Activated CD4-positive, alpha-beta T cell treated with anti-CD3 and anti-CD28 coated beads, Interleukin-2, amount 10 ng/mL, durations not matched to agents 7 days and 5 days (primary cell): ENCODE data around the gene GINS2. TPM values are rescaled to one million over a fixed set of nuclear protein-coding genes. Genes with fewer than 3 reads are reported as not detected.
A peak's percentile ranks its signal among the peaks of the same experiment; 100 is the strongest.

Experiments
- CTCF ChIA-PET: fragments of 350-600 bp; sonication (Branson Sonifier 250); formaldehyde crosslinking; loops from one replicate; lab custom pipeline; 2021; ENCODE audit warnings: antibody characterized with exemption; lab: Charles Lee
- POLR2A ChIA-PET: fragments of 350-600 bp; sonication (Branson Sonifier 250); formaldehyde crosslinking; loops from one replicate; lab custom pipeline; 2021; ENCODE audit warnings: antibody characterized with exemption; lab: Charles Lee
- DNase-seq: peaks from one replicate; pipeline ENCODE4 v3.0.0-alpha.2; 2020
- H3K27ac Mint-ChIP-seq: one replicate; pipeline ENCODE4 v1.8.0; 2021; ENCODE audit warnings: mild to moderate bottlenecking, moderate library complexity, mixed read lengths
- H3K27me3 Mint-ChIP-seq: one replicate; pipeline ENCODE4 v1.8.0; 2021; ENCODE audit warnings: mixed read lengths
- H3K36me3 Mint-ChIP-seq: one replicate; pipeline ENCODE4 v1.8.0; 2021; ENCODE audit warnings: low read depth, mixed read lengths
- H3K4me1 Mint-ChIP-seq: one replicate; pipeline ENCODE4 v1.8.0; 2021; ENCODE audit warnings: mixed read lengths
- H3K4me3 Mint-ChIP-seq: one replicate; pipeline ENCODE4 v1.8.0; 2021; ENCODE audit warnings: mild to moderate bottlenecking, moderate library complexity, mixed read lengths
- H3K9me3 Mint-ChIP-seq: one replicate; pipeline ENCODE4 v1.8.0; 2021; ENCODE audit warnings: mixed read lengths
- total RNA-seq, 2 experiments: library from RNA; stranded (reverse); gene quantifications; one replicate each; pipeline ENCODE4 v1.2.3, GENCODE V29; 2021

The GINS2 gene
- total RNA-seq, 2 experiments from 2014 or later: 49.3 to 50.0 TPM

DNA sequence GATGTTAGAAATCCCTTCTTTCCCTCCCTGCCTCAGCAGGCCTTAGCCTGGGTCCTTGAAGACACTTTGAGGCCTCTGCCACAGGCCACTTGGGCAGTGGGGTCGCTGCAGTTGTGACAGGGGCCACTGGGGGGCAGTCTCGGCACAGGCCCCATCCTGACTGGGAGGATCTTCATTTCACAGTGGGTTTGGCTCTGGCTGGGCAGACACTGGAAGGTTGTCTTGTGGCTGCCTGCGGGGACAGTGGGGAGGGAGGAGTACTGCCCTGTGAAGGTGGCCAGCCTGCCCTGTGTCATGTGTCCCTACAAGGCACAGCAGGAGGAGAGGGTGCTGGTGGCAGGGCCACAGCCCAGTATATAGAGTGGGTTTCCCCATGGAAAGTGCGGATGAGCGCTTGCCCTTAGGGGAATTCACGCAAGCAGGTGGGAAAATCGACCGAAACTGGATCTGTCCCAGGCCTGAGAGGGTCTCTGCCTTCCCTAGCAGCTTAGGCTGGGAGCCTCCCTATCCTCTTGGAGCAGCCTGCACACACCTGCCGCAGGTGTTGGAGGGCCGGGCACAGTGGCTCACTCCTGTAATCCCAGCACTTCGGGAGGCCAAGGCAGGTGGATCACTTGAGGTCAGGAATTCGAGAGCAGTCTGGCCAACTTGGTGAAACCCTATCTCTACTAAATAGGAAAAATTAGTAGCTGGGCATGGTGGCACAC lies 28.8 kb downstream of the GINS2 start:
- no peaks in the 10 kb centered on the region for H3K9me3 Mint-ChIP-seq
- no peaks in the 10 kb centered on the region for H3K4me1 Mint-ChIP-seq
- ChIA-PET CTCF (interaction anchor here (0.6 to 0.9 kb wide), 2 partner anchors 10 to 352 kb away, joined by 3 read pairs; no protein-coding TSS in a partner anchor), POLR2A (no interaction called here)
- H3K4me3 Mint-ChIP-seq: no peak overlapping the region
- peak; percentile 69 for DNase-seq
- no peaks in the 10 kb centered on the region for H3K27me3 Mint-ChIP-seq
- peaks cover 5% of the 10 kb centered on the region for H3K36me3 Mint-ChIP-seq
- peak overlapping the region; percentile 52 for H3K27ac Mint-ChIP-seq

DNA sequence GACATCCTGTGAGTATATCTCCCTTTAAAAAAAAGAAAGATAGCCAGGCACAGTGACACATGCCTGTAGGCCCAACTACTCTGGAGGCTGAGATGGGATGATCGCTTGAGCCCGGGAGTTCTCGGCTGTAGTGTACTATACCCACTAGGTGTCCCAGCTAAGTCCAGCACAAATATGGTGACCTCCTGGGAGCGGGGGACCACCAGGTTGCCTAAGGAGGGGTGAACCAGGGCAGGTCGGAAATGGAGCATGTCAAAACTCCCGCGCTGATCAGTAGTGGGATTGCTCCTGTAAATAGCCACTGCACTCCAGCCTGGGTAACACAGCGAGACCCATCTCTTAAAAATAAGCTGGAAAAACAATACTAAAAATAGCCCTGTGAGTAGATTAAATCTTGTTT lies 29.4 kb downstream of the GINS2 start:
- Mint-ChIP-seq H3K4me1 (no peaks in the 10 kb centered on the region), H3K9me3 (no peaks in the 10 kb centered on the region), H3K27ac (no peak overlapping the region), H3K27me3 (no peaks in the 10 kb centered on the region), H3K36me3 (peaks cover 5% of the 10 kb centered on the region), H3K4me3 (no peak overlapping the region)
- POLR2A ChIA-PET: no interaction called here
- CTCF ChIA-PET: interaction anchor here (0.5 to 0.9 kb wide), 3 partner anchors 9 to 44 kb away, joined by 3 to 4 read pairs (median 3); no protein-coding TSS in a partner anchor
- no peak for DNase-seq

DNA sequence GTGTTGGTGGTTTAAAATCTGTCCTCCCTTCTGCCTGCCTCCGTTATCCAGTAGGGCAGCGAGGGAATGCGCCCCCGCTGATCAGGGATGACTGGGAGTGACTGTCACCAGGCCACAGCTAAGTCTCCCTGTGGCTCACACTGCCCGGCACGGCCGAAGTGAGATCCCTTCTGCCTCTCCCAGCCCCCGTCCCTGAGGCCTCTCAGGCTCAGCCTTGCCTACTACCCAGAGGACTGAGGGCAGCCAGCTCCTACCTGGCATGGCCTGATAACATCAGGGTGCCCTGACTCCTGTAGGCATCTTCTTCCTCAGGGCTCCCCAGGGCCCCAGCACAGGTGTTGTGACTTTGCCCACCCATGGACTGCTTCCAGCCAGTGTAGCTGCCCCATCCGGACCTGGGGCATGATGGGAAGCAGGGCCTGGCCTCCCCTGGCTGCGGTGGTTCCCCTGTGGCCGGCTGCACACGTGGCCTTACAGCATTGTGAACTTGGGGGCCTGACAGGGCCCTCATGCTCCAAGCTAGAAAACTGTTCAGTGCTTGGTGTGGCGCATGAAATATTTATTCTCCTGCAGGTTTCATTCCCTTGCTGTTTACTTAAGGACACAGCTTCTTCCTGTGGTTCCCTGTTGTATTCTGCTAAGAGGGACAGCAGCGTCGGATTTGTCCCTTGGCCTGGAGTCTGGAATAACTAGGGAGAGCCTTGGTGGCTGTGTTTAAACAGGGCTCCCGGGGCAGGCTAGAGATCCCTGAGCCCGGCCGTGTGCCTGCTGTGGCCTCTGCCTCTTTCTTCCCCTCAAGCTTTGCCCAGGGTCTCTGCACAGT lies 30.0 kb downstream of the GINS2 start:
- peaks cover 5% of the 10 kb centered on the region for H3K36me3 Mint-ChIP-seq

DNA sequence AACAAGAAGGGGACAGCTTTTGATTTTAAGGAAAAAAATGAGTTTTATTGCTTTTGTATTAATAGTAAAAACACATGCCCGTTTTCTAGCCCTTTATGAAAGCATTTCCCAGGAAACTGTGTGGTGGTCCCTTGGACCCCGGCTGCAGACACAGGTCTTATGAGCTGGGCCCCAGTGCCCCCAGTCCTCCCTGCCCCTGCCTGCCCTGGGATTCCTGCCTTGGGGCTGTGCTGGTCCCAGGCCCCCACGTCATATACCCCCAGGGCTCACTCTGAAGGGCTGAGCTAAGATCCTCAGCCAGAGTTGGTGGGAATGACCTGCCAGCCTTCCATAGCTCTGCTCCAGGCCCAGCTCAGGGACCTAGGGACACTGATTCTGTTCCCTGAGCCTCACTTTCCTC lies 30.8 kb downstream of the GINS2 start:
- POLR2A ChIA-PET: no interaction called here
- Mint-ChIP-seq H3K27me3 (no peaks in the 10 kb centered on the region), H3K4me1 (peaks cover 2% of the 10 kb centered on the region), H3K27ac (no peak overlapping the region), H3K9me3 (no peaks in the 10 kb centered on the region), H3K4me3 (no peak overlapping the region), H3K36me3 (peaks cover 5% of the 10 kb centered on the region)
- no peak for DNase-seq
- CTCF ChIA-PET: interaction anchor here (1.5 kb wide), 1 partner anchor 42 kb away, joined by 6 read pairs; no protein-coding TSS in a partner anchor

More for the DNA sequence above, 30.0 kb downstream of the GINS2 start:
- peaks cover 2% of the 10 kb centered on the region for H3K4me1 Mint-ChIP-seq
- POLR2A ChIA-PET: no interaction called here
- CTCF ChIA-PET: interaction anchor here (0.5 to 1.5 kb wide), 4 partner anchors 9 to 43 kb away, joined by 3 to 6 read pairs (median 4); no protein-coding TSS in a partner anchor
- no peak overlapping the region for H3K27ac Mint-ChIP-seq
- H3K9me3 Mint-ChIP-seq: no peaks in the 10 kb centered on the region
- DNase-seq: no peak
- no peaks in the 10 kb centered on the region for H3K27me3 Mint-ChIP-seq
- H3K4me3 Mint-ChIP-seq: no peak overlapping the region

DNA sequence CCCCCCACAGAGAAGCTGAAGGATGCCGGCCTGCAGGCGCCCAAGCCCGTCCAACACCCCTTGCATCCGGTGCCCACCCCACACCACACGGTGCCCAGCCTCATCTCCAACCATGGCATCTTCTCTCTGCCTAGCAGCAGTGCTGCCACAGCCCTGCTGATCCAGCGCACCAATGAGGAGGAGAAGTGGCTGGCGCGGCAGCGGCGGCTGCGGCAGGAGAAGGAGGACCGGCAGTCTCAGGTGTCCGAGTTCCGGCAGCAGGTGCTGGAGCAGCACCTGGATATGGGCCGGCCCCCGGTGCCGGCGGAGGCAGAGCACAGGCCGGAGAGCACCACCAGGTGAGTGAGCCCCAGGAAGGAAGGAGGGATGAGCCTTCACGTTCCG lies 31.5 kb downstream of the GINS2 start:
- POLR2A ChIA-PET: no interaction called here

DNA sequence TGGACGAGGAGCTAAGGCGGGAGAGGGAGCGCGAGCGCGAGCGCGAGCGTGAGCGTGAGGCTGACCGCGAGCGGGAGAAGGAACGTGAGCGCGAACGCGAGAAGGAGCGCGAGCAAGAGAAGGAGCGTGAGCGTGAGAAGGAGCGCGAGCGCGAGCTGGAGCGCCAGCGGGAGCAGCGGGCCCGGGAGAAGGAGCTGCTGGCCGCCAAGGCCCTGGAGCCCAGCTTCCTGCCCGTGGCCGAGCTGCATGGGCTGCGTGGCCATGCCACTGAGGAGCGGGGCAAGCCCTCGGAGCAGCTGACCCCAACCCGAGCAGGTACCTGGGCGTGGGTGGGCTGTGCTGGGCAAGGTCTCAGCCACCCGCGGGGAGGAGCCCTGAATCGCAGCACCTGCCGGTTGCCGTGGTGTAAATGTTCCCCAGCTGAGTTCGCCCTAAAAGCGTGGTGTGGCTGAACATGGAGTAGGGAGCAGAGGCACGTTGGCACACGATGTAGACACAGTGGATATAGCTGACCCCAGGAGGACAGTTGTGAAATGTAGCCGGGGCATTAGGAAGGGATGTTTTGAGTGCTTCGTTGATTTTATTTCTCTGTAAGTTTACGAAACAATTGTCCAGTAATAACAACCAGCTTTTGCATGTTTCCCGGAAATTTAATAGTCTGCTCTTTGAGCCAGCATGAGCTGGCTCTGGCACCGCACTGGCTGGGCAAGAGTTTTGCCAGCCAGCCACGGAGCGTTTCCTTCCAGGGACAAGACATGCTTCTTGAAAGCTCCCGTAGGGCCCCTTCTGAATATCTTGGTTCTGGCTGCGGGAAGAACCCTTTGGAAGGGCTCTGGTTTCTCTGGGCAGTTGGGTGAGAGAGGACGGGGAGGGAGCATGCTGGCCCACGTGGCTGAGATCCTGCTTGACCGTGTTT lies 32.1 kb downstream of the GINS2 start:
- Mint-ChIP-seq H3K4me3 (no peak overlapping the region), H3K36me3 (peaks cover 5% of the 10 kb centered on the region), H3K4me1 (peaks cover 2% of the 10 kb centered on the region), H3K9me3 (no peaks in the 10 kb centered on the region), H3K27ac (no peak overlapping the region), H3K27me3 (no peaks in the 10 kb centered on the region)
- DNase-seq: no peak
- ChIA-PET CTCF (interaction anchor here (0.6 kb wide), 1 partner anchor 180 kb away, joined by 4 read pairs; no protein-coding TSS in a partner anchor), POLR2A (no interaction called here)

More for the DNA sequence above, 31.5 kb downstream of the GINS2 start:
- no peak overlapping the region for H3K27ac Mint-ChIP-seq
- no peaks in the 10 kb centered on the region for H3K9me3 Mint-ChIP-seq
- no peak for DNase-seq
- CTCF ChIA-PET: interaction anchor here (1.5 kb wide), 1 partner anchor 41 kb away, joined by 6 read pairs; no protein-coding TSS in a partner anchor
- no peaks in the 10 kb centered on the region for H3K27me3 Mint-ChIP-seq
- peaks cover 5% of the 10 kb centered on the region for H3K36me3 Mint-ChIP-seq
- H3K4me3 Mint-ChIP-seq: no peak overlapping the region
- peaks cover 2% of the 10 kb centered on the region for H3K4me1 Mint-ChIP-seq

DNA sequence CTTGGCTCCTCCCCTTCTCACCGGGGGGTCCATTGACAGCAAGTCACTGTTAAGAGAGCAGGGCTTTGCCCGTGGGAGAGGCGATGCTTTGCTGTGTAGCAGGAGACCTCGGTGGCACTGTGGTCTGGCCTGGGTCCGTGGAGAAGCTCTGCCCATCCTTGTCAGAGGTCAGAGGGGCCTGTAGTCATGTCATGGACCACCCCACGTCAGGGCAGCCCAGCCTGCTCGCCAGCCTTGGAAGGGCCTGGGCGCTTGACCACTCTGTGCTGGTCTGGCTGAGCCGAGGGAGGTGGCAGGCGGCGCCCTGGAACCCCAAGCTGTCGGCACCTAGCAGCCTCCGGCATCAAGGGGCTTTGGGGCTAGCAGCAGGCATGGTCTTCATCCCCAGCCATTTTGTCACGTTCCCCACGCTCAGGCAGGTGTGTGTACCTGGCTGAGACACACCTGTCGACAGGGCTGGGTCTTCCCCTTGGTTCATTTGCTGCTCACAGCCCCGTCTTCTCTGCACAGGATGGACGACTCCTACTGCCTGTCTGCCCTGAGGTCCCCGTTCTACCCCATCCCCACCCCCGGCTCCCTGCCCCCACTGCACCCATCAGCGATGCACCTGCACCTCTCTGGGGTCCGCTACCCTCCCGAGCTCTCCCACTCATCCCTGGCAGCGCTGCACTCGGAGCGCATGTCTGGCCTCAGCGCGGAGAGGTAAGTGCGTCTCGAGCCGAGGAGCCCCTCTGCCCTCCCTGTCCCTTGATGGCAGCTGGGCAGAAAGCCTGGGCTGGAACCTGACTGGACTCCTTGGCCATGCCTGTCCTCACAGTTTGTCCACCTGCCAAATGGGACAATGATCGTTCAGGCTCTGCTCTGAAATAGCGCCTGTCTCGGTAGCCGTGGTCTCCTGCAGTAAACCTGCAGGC lies 33.3 kb downstream of the GINS2 start:
- H3K27ac Mint-ChIP-seq: no peak overlapping the region
- no peak for DNase-seq
- peaks cover 2% of the 10 kb centered on the region for H3K4me1 Mint-ChIP-seq
- no peaks in the 10 kb centered on the region for H3K27me3 Mint-ChIP-seq
- no peaks in the 10 kb centered on the region for H3K9me3 Mint-ChIP-seq
- no peak overlapping the region for H3K4me3 Mint-ChIP-seq
- CTCF ChIA-PET: interaction anchor here (0.6 kb wide), 1 partner anchor 179 kb away, joined by 4 read pairs; no protein-coding TSS in a partner anchor
- H3K36me3 Mint-ChIP-seq: peaks cover 5% of the 10 kb centered on the region
- POLR2A ChIA-PET: no interaction called here

DNA sequence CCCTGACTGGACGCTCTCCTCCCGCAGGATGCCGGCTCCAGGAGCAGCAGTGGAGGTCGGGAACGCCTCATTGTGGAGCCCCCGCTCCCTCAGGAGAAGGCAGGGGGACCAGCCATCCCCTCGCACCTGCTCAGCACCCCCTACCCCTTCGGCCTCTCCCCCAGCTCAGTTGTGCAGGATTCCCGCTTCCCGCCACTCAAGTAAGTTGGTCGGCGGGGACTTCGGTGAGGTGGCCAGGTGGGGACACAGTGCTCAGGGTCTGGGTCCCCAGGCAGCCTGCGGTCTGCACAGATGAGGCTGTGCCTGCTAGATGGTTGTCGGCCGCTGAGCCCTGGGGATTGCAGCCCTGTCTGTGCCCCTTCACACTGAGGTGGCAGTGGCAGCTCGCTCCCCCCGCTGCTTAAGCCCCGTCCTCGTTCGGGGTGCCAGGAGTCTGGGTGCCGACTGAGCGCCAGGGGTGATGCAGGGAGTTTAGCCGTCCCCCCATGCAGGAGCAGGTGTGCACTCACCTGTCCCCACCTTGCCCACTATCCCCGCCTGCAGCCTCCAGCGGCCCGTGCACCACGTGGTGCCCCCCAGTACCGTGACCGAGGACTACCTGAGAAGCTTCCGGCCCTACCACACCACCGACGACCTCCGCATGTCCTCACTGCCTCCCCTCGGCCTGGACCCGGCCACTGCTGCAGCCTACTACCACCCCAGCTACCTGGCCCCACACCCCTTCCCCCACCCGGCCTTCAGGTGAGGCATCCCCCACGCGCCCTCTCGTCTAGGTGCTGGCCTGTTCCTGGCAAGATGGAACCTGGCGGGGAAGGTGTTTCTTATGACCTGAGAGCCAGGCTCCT lies 34.3 kb downstream of the GINS2 start:
- H3K4me1 Mint-ChIP-seq: peaks cover 2% of the 10 kb centered on the region
- H3K27me3 Mint-ChIP-seq: no peaks in the 10 kb centered on the region
- H3K27ac Mint-ChIP-seq: no peak overlapping the region
- peaks cover 3% of the 10 kb centered on the region for H3K36me3 Mint-ChIP-seq
- DNase-seq: no peak
- ChIA-PET POLR2A (no interaction called here), CTCF (no interaction called here)
- H3K9me3 Mint-ChIP-seq: no peaks in the 10 kb centered on the region
- no peak overlapping the region for H3K4me3 Mint-ChIP-seq

DNA sequence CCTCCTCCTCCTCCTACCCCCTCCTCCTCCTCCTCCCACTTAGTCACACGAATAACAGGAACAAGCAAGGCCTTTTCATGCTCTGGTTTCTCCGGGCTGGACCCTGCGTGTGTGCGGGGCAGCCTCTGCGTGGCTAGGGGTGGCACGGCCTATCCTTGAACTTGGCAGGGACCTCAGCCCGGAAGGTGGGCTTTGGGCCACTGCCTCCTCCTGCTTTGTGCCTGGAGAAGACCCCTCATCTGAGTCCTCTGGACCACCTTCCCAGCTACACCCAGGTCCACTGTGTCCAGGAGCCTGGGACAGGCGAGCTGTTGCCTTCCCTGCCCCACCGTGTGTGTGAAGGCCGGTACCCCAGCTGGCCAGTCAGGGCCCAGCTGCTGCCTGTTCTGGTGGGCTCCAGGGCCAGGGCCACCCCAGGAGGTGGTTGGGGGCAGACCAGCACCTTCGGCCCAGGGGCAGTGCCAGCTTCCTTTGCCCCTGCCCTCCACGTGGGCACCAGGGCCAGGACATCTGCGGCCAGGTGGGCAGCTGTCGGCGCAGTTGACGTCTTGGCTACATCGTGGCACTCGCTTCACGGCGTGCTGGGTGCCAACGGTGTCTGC lies 35.4 kb downstream of the GINS2 start:
- no peaks in the 10 kb centered on the region for H3K9me3 Mint-ChIP-seq
- CTCF ChIA-PET: no interaction called here
- H3K4me1 Mint-ChIP-seq: peaks cover 2% of the 10 kb centered on the region
- no peak overlapping the region for H3K27ac Mint-ChIP-seq
- POLR2A ChIA-PET: no interaction called here
- H3K27me3 Mint-ChIP-seq: no peaks in the 10 kb centered on the region
- DNase-seq: no peak
- H3K4me3 Mint-ChIP-seq: no peak overlapping the region
- H3K36me3 Mint-ChIP-seq: peaks cover 3% of the 10 kb centered on the region

DNA sequence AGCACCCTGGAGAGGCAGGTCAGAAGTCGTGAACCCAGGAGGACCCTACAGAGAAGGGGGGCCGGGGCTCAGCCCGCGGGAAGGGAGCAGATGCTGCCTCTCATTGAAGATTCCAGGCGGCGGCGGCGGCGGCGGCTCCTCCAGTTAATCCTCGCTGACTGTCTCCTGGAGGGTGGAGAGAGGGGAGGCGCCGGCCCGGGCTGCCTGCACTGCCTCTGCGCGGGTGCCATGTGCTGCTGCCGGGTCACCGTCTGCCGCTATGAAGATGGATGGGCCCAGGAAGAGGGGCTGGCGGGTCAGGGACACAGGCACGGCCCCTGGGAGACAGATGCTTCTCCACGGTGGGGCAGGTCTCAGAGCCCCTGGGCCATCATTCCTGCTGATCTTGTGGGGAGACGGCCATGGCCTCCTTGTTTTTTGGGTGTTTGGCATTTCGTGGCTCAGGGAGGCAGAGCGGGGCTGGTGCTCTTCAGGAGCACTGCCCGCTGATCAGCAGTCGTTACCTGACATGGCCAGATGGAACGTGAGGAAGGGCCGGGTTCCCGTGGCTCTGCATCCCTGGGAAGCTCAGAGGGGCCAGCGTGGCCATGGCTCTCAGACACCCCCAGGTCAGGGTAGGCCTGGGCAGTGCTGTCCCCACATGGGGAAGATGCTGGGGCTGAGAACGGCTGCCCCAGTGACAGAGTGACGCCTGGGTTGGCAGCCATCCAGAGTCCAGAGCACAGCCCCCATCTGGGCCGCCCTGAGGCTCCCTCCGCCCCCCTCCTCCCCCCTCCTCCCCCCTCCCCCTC lies 36.1 kb downstream of the GINS2 start:
- H3K27ac Mint-ChIP-seq: no peak overlapping the region
- H3K27me3 Mint-ChIP-seq: no peaks in the 10 kb centered on the region
- no peak for DNase-seq
- H3K9me3 Mint-ChIP-seq: no peaks in the 10 kb centered on the region
- H3K4me3 Mint-ChIP-seq: no peak overlapping the region
- peaks cover 1% of the 10 kb centered on the region for H3K36me3 Mint-ChIP-seq
- ChIA-PET CTCF (interaction anchor here (0.6 kb wide), 1 partner anchor 15 kb away, joined by 3 read pairs; no protein-coding TSS in a partner anchor), POLR2A (no interaction called here)
- H3K4me1 Mint-ChIP-seq: peaks cover 2% of the 10 kb centered on the region
